ENCODE measurements around the gene ZNF865. TPM values are rescaled to one million over a fixed set of nuclear protein-coding genes. Genes with fewer than 3 reads are reported as not detected.

The ZNF865 gene
- total and polyA plus RNA-seq, 2 of the 8 experiments (the other 6 are each of a cell fraction or from before 2014, with no cell fraction given): 3.5 to 13.6 TPM

DNA sequence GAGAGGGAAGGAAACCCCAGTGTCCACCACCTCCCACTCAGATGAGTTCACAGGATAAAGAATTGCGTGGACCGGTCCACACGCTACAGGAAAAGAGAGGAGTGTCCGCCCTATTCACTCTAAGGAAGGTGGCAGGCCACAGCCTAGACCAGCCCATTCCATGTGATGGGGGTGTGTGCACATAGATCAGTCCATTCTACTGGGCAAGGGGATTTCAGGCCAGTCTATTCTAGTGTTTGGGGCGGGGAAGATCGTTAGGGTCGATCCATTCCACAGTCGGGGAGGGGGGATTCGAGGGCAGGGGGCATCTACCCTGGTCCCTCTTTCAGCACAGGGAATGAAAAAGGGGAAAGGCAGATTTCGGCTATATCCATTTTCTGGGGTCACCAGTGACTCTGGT, 13.9 kb upstream of the ZNF865 start (continued):
- TF ChIP-seq SAP30 (IDR thresholded peaks at IDR 0.05; ENCODE audit: insufficient read depth, insufficient replicate concordance, low read length) (no peak), HDAC2 (IDR thresholded peaks at IDR 0.05; ENCODE audit: borderline replicate concordance in 1 of 2, low read depth in 2 of 2, low read length in 2 of 2) (no peak), SP1 (IDR thresholded peaks at IDR 0.05; ENCODE audit: low read depth, low read length) (0 out of 2 replicates have a peak, but pooled peaks have one; percentile 54), CTCF (IDR thresholded peaks at IDR 0.05; ENCODE audit: control extremely low read depth in 1 of 3, insufficient read depth in 1 of 3, low read depth in 1 of 3, low read length in 3 of 3) (no peak), CTBP2 (IDR thresholded peaks at IDR 0.05; ENCODE audit: borderline replicate concordance, insufficient read depth, insufficient read length, low read length) (no peak), GTF2F1 (IDR thresholded peaks at IDR 0.05; ENCODE audit: borderline replicate concordance, low read depth, low read length) (no peak), TBP (IDR thresholded peaks at IDR 0.05; ENCODE audit: low read depth, low read length) (no peak), EP300 (IDR thresholded peaks at IDR 0.05; ENCODE audit: borderline replicate concordance in 1 of 2, low read depth in 2 of 2, low read length in 2 of 2) (peak in 1 of 2 experiments; percentile 99; a peak in 2 of 3 replicates), SIX5 (IDR thresholded peaks at IDR 0.05; ENCODE audit: low read depth, low read length) (peak; percentile 74), JUND (IDR thresholded peaks at IDR 0.05; ENCODE audit: low read length) (peak; percentile 95), JUN (IDR thresholded peaks at IDR 0.05; ENCODE audit: low read depth, low read length) (no peak), KDM4A (IDR thresholded peaks at IDR 0.05; ENCODE audit: low read depth, low read length, severe bottlenecking) (no peak), RAD21 (IDR thresholded peaks at IDR 0.05 in 1 of 2, conservative IDR thresholded peaks at IDR 0.05 in 1 of 2; ENCODE audit: low read depth in 2 of 2, low read length in 2 of 2) (no peak), HDAC6 (IDR thresholded peaks at IDR 0.05; ENCODE audit: low read depth, low read length) (no peak), CHD2 (IDR thresholded peaks at IDR 0.05; ENCODE audit: low read length) (no peak), CHD1 (IDR thresholded peaks at IDR 0.05; ENCODE audit: low read depth, low read length) (peak; percentile 94)

All from H1 (cell line).